Ramos (cell line): ENCODE measurements around the gene FIP1L1.
"Not testable (repeated sequence)": the region's sequence is repeated elsewhere in the genome, so short reads cannot be mapped to it uniquely, and the experiment has no call there.

Experiments
- in situ Hi-C: fragments of 300-500 bp; cut with MboI; formaldehyde crosslinking; loops from one replicate; pipeline ENCODE4 v1.14.3; 2022; ENCODE audit warnings: low sequenced_read_pairs; ENCODE audit not compliant: unreplicated experiment

FIP1L1 gene

DNA sequence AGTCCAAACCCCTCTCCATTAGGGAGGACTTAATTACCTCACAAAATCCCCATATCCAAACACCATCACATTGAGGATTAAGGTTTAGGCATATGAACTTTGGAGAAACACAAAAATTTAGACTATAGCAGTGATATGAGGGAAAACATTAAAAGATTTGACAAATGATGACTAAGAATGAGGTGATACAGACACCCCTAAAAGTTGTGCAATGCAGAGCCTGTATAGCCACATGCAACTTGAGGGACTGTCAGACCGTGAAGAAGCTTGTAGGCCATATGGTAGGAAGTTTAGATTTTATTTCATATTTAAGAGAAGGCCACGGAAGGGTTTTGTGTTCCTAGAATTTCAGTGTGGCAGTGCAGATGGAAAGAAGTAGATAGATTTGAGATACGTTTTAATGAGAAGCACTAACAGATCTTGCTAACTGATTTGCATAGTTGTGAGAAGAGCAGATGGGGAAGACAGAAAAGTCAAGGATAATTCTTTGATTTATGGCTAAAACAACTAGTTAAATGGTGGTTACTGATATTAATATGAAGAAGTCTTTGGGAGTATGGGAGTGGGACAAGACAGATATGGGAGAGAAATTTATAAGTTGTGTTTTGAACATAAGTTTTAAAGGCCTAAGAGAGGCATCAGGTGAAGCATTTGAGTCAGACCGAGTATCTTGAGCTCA is 5.5 kb upstream of the FIP1L1 start:
- in situ Hi-C loops = no loop called here

DNA sequence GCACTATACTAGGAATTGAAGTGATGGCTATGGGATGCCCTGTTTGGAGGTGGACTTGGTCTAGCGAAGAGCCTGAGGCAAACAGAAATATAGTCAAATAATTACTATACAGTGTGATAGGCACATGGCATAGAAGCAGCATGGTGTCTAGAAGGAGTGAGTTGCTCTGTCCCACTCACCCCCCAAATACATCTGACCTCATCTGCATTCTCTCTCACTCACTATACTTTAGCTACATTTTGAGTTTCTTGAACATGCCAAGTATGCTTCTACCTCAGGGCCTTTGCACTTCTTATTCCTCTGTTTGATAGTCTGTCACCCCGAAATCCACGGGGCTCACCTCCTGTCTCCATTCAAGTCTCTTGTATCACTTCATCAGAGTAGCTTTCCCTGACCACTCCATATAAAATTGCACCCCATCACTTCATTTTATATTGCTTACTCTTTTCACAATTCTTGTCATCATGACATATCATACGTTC is 2.6 kb upstream of the FIP1L1 start:
- in situ Hi-C loops = no loop called here

GRCh38 chr4:53376900-53377299 is 541 bp upstream of the FIP1L1 start:
- in situ Hi-C loops = no loop called here

DNA sequence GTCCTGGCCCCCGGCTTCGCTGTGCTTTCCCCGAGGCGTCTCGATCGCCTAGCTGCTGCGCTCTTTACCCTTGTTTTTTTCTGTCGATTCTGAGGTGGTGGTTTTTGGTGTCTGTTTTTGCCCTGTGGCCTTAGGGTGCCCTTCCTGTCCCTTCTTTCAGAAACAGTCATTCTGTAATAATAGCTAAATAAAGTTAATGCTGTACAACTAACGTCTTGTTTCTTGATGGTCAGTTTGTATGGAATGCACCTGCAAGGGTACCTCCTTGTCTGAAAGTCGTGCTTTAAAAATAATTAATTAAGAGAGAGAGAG is 686 bp downstream of the FIP1L1 start:
- in situ Hi-C loops = no loop called here

- in situ Hi-C loops = no loop called here
Measured at GRCh38 chr4:53380221-53380620, 2.8 kb downstream of the FIP1L1 start.

DNA sequence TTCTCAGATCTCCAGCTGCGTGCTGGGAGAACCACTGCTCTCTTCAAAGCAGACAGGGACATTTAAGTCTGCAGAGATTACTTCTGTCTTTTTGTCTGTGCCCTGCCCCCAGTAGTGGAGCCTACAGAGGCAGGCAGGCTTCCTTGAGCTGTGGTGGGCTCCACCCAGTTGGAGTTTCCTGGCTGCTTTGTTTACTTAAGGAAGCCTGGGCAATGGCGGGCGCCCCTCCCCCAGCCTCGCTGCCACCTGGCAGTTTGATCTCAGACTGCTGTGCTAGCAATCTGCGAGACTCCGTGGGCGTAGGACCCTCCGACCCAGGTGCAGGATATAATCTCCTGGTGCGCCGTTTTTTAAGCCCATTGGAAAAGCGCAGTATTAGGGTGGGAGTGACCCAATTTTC is 32.0 kb downstream of the FIP1L1 start:
- in situ Hi-C loops = not testable (repeated sequence)

DNA sequence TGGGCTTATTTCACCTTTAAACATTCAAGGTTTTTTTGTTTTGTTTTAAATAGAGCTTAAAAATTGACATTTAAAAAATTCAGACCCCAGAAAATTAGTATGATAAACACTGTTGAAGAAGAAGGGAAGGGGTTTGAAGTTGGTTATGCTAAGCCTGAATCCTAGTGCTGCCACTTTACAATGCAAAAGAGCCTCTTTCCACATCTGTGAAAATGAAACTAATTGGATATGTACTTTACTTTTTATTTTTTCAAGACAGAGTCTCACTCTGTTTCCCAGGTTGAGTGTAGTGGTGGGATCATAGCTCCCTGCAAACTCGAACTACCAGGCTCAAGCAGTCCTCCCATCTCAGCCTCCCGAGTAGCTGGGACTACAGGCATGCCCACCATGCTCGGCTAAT is 41.8 kb downstream of the FIP1L1 start:
- in situ Hi-C loops = no loop called here

GRCh38 chr4:53421791-53422190 is 44.4 kb downstream of the FIP1L1 start:
- in situ Hi-C loops = no loop called here

- in situ Hi-C loops = no loop called here
Measured at GRCh38 chr4:53422367-53422766, 44.9 kb downstream of the FIP1L1 start.

DNA sequence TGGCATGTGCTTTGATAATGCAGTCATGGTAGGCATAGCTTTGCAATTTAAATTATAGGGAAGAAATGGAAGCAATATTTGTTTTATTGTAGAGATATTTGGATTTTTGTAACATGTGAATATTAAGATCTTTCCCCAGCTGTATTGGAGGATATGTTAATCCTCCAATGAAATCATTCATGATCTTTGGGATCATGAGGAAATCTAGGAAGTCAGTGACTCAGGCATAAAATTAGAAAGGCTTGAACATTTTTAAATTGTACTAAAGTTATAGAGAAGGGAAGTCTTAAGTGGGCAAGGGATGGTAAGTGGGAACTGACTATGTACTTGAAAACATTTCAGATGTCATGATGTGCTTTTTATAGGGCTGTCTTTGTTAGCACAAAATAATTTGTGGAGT is 46.8 kb downstream of the FIP1L1 start:
- in situ Hi-C loops = no loop called here

GRCh38 chr4:53427366-53427765 is 49.9 kb downstream of the FIP1L1 start:
- in situ Hi-C loops = no loop called here

DNA sequence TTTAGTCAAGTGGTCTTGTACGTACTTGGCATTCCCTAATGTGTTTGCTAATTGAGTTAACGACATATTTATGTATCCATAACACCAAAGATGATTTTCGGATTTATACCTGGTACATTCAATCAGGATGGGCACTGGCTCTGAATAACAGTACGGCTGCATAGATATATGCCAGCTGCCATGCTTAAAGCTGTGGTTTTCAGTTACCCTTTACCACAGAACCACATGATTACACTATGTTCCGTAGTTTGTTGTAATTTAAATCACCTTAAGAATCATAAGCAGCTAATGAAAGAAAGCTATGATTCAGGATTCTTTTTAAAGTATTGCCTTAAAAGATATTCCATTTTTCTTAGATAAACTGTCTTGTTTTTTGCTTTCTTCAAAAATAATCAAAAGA is 53.6 kb downstream of the FIP1L1 start:
- in situ Hi-C loops = no loop called here

DNA sequence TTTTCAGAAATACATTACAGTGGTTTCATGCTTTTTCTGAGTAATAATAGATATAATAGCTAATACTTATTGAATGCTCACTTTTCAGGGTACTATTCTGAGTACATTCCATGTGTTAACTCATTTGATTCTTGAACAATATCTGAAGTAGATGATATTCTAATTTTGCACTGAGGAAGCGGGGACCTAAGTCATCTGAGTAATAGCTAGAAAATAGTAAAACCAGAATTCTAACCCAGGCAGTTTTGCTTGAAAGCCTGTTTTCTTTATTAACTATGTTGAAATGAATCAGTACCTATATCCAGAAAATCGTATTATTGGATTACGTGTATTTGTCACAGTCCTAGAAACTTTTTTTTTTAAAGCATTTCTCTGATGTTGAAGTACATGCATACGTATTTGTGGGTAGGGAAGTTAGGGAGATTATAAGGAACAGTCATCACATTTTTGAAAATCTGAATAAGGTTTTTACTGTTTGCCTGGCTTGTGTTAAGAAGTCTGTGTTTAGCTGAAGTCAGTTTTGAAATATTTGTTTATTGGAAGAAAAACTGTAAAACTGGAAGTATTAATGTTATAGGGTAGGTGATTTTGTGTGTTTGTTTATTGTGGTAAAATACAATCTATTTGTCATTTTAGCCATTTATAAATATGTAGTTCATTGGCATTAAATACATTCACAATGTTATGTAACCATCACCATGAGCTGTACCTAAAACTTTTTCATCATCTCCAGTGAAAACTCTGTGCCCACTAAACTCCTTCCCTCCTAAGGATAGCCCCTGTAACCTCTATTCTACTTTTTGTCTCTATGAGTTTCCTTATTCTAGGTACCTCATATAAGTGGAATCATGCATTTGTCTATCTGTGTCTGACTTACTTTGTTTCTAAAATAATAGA is 55.3 kb downstream of the FIP1L1 start:
- in situ Hi-C loops = no loop called here

DNA sequence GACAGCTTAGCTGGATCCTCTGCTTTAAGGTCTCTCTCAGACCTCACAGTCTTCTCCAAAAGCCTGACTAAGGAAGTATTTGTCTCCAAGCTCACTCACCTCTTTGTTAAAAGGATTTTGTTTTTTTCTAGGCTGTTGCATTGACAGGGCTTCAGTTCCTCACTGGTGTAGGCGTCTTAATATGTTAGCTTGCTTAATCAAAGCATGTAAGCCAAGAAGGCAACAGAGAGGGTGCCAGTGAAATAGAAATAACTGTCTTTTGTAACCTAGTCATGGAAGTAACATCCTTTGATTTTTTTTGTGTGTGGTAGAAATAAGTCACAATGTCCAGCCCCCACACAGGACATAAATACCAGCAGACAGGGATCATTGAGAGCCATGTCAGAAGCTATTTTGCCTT is 58.8 kb downstream of the FIP1L1 start:
- in situ Hi-C loops = no loop called here

DNA sequence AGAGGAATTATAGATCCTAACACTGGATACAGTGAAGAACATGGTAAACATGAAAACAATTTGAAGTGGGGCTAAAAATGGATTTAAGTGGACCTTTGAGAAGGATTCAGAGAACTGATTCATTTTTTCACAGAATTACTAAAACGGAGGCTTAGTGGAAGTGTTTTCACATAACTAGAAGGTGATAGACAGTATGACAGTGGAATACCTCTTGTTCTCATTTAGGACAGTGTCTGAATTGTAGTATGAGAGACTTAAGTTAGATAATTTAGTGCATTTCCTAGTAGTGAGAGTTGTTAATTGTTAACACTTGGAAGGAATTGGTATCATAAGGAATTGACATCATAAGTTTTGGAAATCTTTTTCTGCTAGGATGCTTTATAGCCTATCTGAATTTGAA is 64.1 kb downstream of the FIP1L1 start:
- in situ Hi-C loops = no loop called here

DNA sequence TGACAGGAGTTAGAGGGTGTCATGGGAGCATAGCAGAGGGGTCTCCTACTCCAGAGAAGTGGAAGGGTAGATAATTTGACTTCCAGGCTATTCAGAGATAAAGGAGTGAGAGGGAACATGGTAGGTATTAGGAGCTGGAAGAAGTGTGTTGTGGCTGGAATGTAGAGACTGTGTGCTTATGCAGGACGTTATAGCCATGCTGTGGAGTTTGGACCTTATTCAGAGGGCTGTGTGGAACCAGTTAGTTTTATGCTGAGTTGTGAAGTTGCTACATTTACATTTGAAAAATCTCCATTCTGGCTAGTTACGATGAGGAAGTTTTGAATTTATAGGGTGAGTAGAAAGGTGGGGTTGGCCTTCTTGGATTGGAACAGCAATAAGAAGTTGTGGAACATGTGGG is 67.5 kb downstream of the FIP1L1 start:
- in situ Hi-C loops = no loop called here

- in situ Hi-C loops = no loop called here
Measured at GRCh38 chr4:53450773-53451172, 73.3 kb downstream of the FIP1L1 start.

DNA sequence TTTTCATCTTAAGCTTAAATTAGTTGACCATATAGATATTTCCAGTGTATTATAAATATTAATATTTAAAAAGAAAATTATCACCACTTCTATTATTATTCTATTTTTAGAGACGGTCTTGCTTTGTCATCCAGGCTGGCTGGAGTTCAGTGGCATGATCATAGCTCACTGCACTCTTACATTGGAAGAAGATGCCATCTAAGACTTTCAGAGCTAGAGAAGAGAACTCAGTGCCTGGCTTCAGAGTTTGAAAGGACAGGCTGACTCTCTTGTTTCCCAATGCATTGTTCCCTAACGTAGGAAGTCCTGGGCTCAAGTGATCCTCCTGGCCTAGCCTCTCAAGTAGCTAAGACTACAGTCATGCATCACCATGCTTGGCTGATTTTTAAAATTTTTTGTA is 75.9 kb downstream of the FIP1L1 start:
- in situ Hi-C loops = no loop called here

GRCh38 chr4:53455766-53456165 is 78.3 kb downstream of the FIP1L1 start:
- in situ Hi-C loops = no loop called here

- in situ Hi-C loops = no loop called here
Measured at GRCh38 chr4:53456178-53456577, 78.7 kb downstream of the FIP1L1 start.

GRCh38 chr4:53459548-53459947 is 82.1 kb downstream of the FIP1L1 start:
- in situ Hi-C loops = no loop called here

GRCh38 chr4:53461244-53461643 is 83.8 kb downstream of the FIP1L1 start:
- in situ Hi-C loops = no loop called here
